Omental fat pad (tissue), 4 donors: ENCODE results near the gene SLC25A45. TPM values are rescaled to one million over a fixed set of nuclear protein-coding genes. Genes with fewer than 3 reads are reported as not detected.

Source experiments
- ATAC-seq: fragments of 150-250 bp; one replicate; pipeline ENCODE4 v1.9.1; 2016; ENCODE audit warnings: mild to moderate bottlenecking, moderate library complexity; ENCODE audit not compliant: low FRiP score
- DNase-seq: peaks from one replicate; pipeline ENCODE4 v3.0.0-alpha.2; 2019; ENCODE audit warnings: low spot score
- total RNA-seq, 4 donors: library from RNA; depleted of rRNA; stranded (reverse); fragments of >200 nt; gene quantifications; one replicate each; pipeline ENCODE4 v1.1.0, GENCODE V29; 2016
- TF ChIP-seq, protein P1 (sequence below), 3 donors: fragments of 450-650 bp; IDR thresholded peaks; one replicate each; pipeline ENCODE4 v1.5.1; 2016 to 2017; ENCODE audit warnings: antibody characterized with exemption in 3 of 3, mild to moderate bottlenecking in 3 of 3, moderate library complexity in 2 of 3

The SLC25A45 gene
- total RNA-seq, 4 donors from 2014 or later = 4.1 to 9.2 (median 6.0) TPM

- TF ChIP-seq, protein P1, sequence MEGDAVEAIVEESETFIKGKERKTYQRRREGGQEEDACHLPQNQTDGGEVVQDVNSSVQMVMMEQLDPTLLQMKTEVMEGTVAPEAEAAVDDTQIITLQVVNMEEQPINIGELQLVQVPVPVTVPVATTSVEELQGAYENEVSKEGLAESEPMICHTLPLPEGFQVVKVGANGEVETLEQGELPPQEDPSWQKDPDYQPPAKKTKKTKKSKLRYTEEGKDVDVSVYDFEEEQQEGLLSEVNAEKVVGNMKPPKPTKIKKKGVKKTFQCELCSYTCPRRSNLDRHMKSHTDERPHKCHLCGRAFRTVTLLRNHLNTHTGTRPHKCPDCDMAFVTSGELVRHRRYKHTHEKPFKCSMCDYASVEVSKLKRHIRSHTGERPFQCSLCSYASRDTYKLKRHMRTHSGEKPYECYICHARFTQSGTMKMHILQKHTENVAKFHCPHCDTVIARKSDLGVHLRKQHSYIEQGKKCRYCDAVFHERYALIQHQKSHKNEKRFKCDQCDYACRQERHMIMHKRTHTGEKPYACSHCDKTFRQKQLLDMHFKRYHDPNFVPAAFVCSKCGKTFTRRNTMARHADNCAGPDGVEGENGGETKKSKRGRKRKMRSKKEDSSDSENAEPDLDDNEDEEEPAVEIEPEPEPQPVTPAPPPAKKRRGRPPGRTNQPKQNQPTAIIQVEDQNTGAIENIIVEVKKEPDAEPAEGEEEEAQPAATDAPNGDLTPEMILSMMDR (IDR thresholded peaks at IDR 0.05) = no peak
- DNase-seq (no peak), ATAC-seq (peak; percentile 0)
Observed at GRCh38 chr11:65428578-65429067, 46.2 kb upstream of the SLC25A45 start.

GRCh38 chr11:65427691-65428577 lies 45.5 kb upstream of the SLC25A45 start:
- DNase-seq (peak; percentile 40), ATAC-seq (peak; percentile 31)
- TF ChIP-seq, protein P1 (IDR thresholded peaks at IDR 0.05) = no peak

- TF ChIP-seq, protein P1 (IDR thresholded peaks at IDR 0.05) = no peak
- DNase-seq (peak; percentile 42), ATAC-seq (peak; percentile 4)
Observed at GRCh38 chr11:65426839-65427690, 44.6 kb upstream of the SLC25A45 start.

DNA sequence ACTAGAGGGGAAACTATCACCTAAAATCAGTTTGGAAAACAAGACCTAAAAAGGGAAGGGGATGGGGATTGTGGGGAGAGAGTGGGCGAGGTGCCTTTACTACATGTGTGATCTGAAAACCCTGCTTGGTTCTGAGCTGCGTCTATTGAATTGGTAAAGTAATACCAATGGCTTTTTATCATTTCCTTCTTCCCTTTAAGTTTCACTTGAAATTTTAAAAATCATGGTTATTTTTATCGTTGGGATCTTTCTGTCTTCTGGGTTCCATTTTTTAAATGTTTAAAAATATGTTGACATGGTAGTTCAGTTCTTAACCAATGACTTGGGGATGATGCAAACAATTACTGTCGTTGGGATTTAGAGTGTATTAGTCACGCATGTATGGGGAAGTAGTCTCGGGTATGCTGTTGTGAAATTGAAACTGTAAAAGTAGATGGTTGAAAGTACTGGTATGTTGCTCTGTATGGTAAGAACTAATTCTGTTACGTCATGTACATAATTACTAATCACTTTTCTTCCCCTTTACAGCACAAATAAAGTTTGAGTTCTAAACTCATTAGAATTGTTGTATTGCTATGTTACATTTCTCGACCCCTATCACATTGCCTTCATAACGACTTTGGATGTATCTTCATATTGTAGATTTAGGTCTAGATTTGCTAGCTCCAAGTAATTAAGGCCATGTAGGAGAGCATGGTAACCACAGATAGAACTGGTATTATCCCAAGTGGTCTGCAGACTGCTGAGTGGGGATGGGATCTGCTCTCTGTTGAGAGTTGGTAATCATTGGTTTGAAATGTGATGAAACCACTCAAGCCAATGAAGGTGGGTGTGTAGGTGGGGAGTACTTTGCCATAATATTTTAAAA lies 43.8 kb upstream of the SLC25A45 start:
- TF ChIP-seq, protein P1 (IDR thresholded peaks at IDR 0.05) = no peak
- ATAC-seq (no peak), DNase-seq (no peak)

GRCh38 chr11:65425105-65425970 lies 42.9 kb upstream of the SLC25A45 start:
- DNase-seq (no peak), ATAC-seq (no peak)
- TF ChIP-seq, protein P1 (IDR thresholded peaks at IDR 0.05) = no peak
